Esophagus squamous epithelium (tissue), 5 donors: ENCODE measurements around the gene PHACTR2. TPM values are rescaled to one million over a fixed set of nuclear protein-coding genes. Genes with fewer than 3 reads are reported as not detected.
A peak's percentile ranks its signal among the peaks of the same experiment; 100 is the strongest.

Experiments used
- DNase-seq: peaks from one replicate; lab custom pipeline; 2025; lab: John Stamatoyannopoulos, UW
- H3K27ac ChIP-seq, 4 donors: fragments of 200-600 bp; sonication (generic); one replicate each; pipeline ENCODE4 v1.5.1; 2016 to 2019; ENCODE audit warnings: mild to moderate bottlenecking in 1 of 4
- H3K27me3 ChIP-seq, 4 donors: fragments of 200-600 bp; sonication (generic); 1 replicate in 3 of 4; 2 replicates in 1 of 4; pipeline versions ENCODE4 v1.5.1 to v1.6.0; 2017 to 2021; ENCODE audit warnings: antibody characterized with exemption in 1 of 4
- H3K36me3 ChIP-seq, 3 donors: fragments of 200-600 bp; sonication (generic); one replicate each; pipeline ENCODE4 v1.5.1; 2016 to 2019
- H3K4me1 ChIP-seq, 3 donors: fragments of 200-600 bp; sonication (generic); one replicate each; pipeline ENCODE4 v1.5.1; 2017 to 2019
- H3K4me3 ChIP-seq, 4 donors: fragments of 200-600 bp; sonication (generic); 1 replicate in 3 of 4; 2 replicates in 1 of 4; pipeline ENCODE4 v1.5.1; 2016 to 2019; ENCODE audit warnings: mild to moderate bottlenecking in 2 of 4, moderate library complexity in 1 of 4
- H3K9me3 ChIP-seq, 3 donors: fragments of 200-600 bp; sonication (generic); one replicate each; pipeline ENCODE4 v1.5.1; 2016 to 2019
- CTCF ChIP-seq, 6 experiments: fragments of 450-650 bp in 4 of 6; fragments of 200-600 bp in 2 of 6; sonication (generic) in 2 of 6; IDR thresholded peaks; one replicate each; pipeline ENCODE4 v1.5.1; 2016 to 2019; ENCODE audit warnings: antibody characterized with exemption in 6 of 6, mild to moderate bottlenecking in 4 of 6, moderate library complexity in 4 of 6
- POLR2A ChIP-seq, 4 donors: fragments of 450-650 bp; IDR thresholded peaks; one replicate each; pipeline ENCODE4 v1.6.1; 2017; ENCODE audit warnings: antibody characterized with exemption in 4 of 4, mild to moderate bottlenecking in 4 of 4, moderate library complexity in 3 of 4
- WGBS, 2 donors: methylation state at CpG; one replicate each; pipeline ENCODE4 v1.1.5; 2018; 5-methylcytosine and 5-hydroxymethylcytosine counted together
- intact Hi-C: fragments of 100-400 bp; cut with DNase I; formaldehyde crosslinking; loops from one replicate; pipeline ENCODE4 v1.15.0; 2022
- total RNA-seq, 4 donors: library from RNA; depleted of rRNA; stranded (reverse); fragments of >200 nt; gene quantifications; one replicate each; pipeline ENCODE4 v1.1.0, GENCODE V29; 2016
- donor health status: DM: yes; HTN: yes; CAD: no.

The PHACTR2 gene
- total RNA-seq, 4 donors from 2014 or later = 25.1 to 76.9 (median 45.1) TPM

GRCh38 chr6:143673669-143674068 lies 4.1 kb upstream of the PHACTR2 start:
- intact Hi-C loops = no loop called here
- H3K9me3 ChIP-seq = no peaks in the 10 kb centered on the region
- H3K36me3 ChIP-seq = no peaks in the 10 kb centered on the region
- H3K27ac ChIP-seq = peak overlapping the region; percentile 19 to 94 (median 77)
- H3K4me1 ChIP-seq = peaks cover 29 to 52% (median 42%) of the 10 kb centered on the region in 3 donors
- no peak for DNase-seq
- TF ChIP-seq CTCF (IDR thresholded peaks at IDR 0.05) (no peak), POLR2A (IDR thresholded peaks at IDR 0.05) (no peak)
- WGBS, 2 donors = 14 to 24% methylated on average over 4 of the region's 4 CpGs
- no peak overlapping the region for H3K4me3 ChIP-seq
- no peaks in the 10 kb centered on the region for H3K27me3 ChIP-seq

- no peak overlapping the region for H3K4me3 ChIP-seq
- intact Hi-C loops = no loop called here
- peak overlapping the region; percentile 37 to 94 (median 82) for H3K27ac ChIP-seq
- DNase-seq = no peak
- peaks cover 29 to 61% (median 42%) of the 10 kb centered on the region in 3 donors for H3K4me1 ChIP-seq
- no peaks in the 10 kb centered on the region for H3K9me3 ChIP-seq
- 80 to 82% methylated on average over 3 of the region's 3 CpGs for whole genome bisulfite sequencing, 2 donors
- no peaks in the 10 kb centered on the region for H3K27me3 ChIP-seq
- no peak for TF ChIP-seq CTCF (IDR thresholded peaks at IDR 0.05)
- TF ChIP-seq POLR2A (IDR thresholded peaks at IDR 0.05) = no peak
- H3K36me3 ChIP-seq = no peaks in the 10 kb centered on the region
Measured at GRCh38 chr6:143674483-143675381, 3.0 kb upstream of the PHACTR2 start.

- peaks cover 29 to 68% (median 42%) of the 10 kb centered on the region in 3 donors for H3K4me1 ChIP-seq
- no peak for DNase-seq
- no peak for TF ChIP-seq POLR2A (IDR thresholded peaks at IDR 0.05)
- TF ChIP-seq CTCF (IDR thresholded peaks at IDR 0.05) = no peak
- no peaks in the 10 kb centered on the region for H3K36me3 ChIP-seq
- intact Hi-C loops = no loop called here
- peak overlapping the region; percentile 6 to 94 (median 82) for H3K27ac ChIP-seq
- no peak overlapping the region for H3K4me3 ChIP-seq
- H3K27me3 ChIP-seq = no peaks in the 10 kb centered on the region
- H3K9me3 ChIP-seq = no peaks in the 10 kb centered on the region
Measured at GRCh38 chr6:143675382-143675900, 2.3 kb upstream of the PHACTR2 start.

- no peaks in the 10 kb centered on the region for H3K27me3 ChIP-seq
- H3K4me1 ChIP-seq = peaks cover 29 to 73% (median 42%) of the 10 kb centered on the region in 3 donors
- TF ChIP-seq POLR2A (IDR thresholded peaks at IDR 0.05) = no peak
- no peak for TF ChIP-seq CTCF (IDR thresholded peaks at IDR 0.05)
- H3K27ac ChIP-seq = peak overlapping the region; percentile 6 to 94 (median 82)
- 52 to 58% methylated on average over 1 of the region's 1 CpG for WGBS, 2 donors
- no peaks in the 10 kb centered on the region for H3K9me3 ChIP-seq
- H3K36me3 ChIP-seq = no peaks in the 10 kb centered on the region
- no peak for DNase-seq
- no peak overlapping the region for H3K4me3 ChIP-seq
- intact Hi-C loops = no loop called here
Measured at GRCh38 chr6:143675946-143676345, 1.8 kb upstream of the PHACTR2 start.

GRCh38 chr6:143676437-143677045 lies 1.2 kb upstream of the PHACTR2 start:
- WGBS, 2 donors = 82 to 85% methylated on average over 4 of the region's 4 CpGs
- intact Hi-C loops = no loop called here

More at GRCh38 chr6:143676437-143677045, 1.2 kb upstream of the PHACTR2 start:
- TF ChIP-seq CTCF (IDR thresholded peaks at IDR 0.05) = no peak
- no peak for TF ChIP-seq POLR2A (IDR thresholded peaks at IDR 0.05)
- no peak for DNase-seq
- H3K27me3 ChIP-seq = no peaks in the 10 kb centered on the region
- no peak overlapping the region for H3K4me3 ChIP-seq
- no peaks in the 10 kb centered on the region for H3K9me3 ChIP-seq
- peak overlapping the region in 3 of 4 donors; percentile 6 to 94 (median 94) for H3K27ac ChIP-seq
- H3K36me3 ChIP-seq = no peaks in the 10 kb centered on the region
- H3K4me1 ChIP-seq = peaks cover 29 to 78% (median 42%) of the 10 kb centered on the region in 3 donors
